Uterus (tissue), 2 donors: ENCODE measurements around the gene SKAP1.

Experiments
- CTCF ChIP-seq, 4 experiments: fragments of 200-600 bp in 2 of 4; fragments of 450-650 bp in 2 of 4; sonication (generic) in 2 of 4; IDR thresholded peaks; one replicate each; pipeline ENCODE4 v1.5.1; 2016 to 2019; ENCODE audit warnings: antibody characterized with exemption in 4 of 4, mild to moderate bottlenecking in 2 of 4, moderate library complexity in 1 of 4
- POLR2A ChIP-seq, 2 donors: fragments of 450-650 bp; IDR thresholded peaks; one replicate each; pipeline ENCODE4 v1.6.1; 2016; ENCODE audit warnings: antibody characterized with exemption in 2 of 2, mild to moderate bottlenecking in 1 of 2, moderate library complexity in 1 of 2

- no peak for TF ChIP-seq CTCF (IDR thresholded peaks at IDR 0.05)
- TF ChIP-seq POLR2A (IDR thresholded peaks at IDR 0.05) = no peak
Measured at GRCh38 chr17:48429156-48429555, 858 bp downstream of the SKAP1 start.
